DOHH2 (cell line): ENCODE measurements around the gene GHRH.

Experiments
- EZH2phosphoT487 ChIP-seq: fragments of 200-600 bp; sonication (generic); IDR thresholded peaks from 2 replicates; pipeline ENCODE4 v1.6.1; 2017; ENCODE audit warnings: borderline replicate concordance, mild to moderate bottlenecking, antibody characterized with exemption, low read length, moderate library complexity, mixed read lengths
- TF ChIP-seq, protein P1 (sequence below): fragments of 200-600 bp; sonication (generic); IDR thresholded peaks from one replicate; pipeline ENCODE4 v1.5.1; 2014; ENCODE audit warnings: antibody characterized with exemption, mild to moderate bottlenecking, low read depth, low read length; ENCODE audit not compliant: poor library complexity, severe bottlenecking

GRCh38 chr20:37254114-37254878, 7.3 kb downstream of the GHRH start:
- TF ChIP-seq, protein P1, sequence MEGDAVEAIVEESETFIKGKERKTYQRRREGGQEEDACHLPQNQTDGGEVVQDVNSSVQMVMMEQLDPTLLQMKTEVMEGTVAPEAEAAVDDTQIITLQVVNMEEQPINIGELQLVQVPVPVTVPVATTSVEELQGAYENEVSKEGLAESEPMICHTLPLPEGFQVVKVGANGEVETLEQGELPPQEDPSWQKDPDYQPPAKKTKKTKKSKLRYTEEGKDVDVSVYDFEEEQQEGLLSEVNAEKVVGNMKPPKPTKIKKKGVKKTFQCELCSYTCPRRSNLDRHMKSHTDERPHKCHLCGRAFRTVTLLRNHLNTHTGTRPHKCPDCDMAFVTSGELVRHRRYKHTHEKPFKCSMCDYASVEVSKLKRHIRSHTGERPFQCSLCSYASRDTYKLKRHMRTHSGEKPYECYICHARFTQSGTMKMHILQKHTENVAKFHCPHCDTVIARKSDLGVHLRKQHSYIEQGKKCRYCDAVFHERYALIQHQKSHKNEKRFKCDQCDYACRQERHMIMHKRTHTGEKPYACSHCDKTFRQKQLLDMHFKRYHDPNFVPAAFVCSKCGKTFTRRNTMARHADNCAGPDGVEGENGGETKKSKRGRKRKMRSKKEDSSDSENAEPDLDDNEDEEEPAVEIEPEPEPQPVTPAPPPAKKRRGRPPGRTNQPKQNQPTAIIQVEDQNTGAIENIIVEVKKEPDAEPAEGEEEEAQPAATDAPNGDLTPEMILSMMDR, result no peak
- no peak for TF ChIP-seq EZH2phosphoT487
